ENCODE data around the gene LRCOL1.

The LRCOL1 gene

GRCh38 chr12:132588319-132588718 lies 22.1 kb downstream of the LRCOL1 start:
- no peaks in the 10 kb centered on the region for H3K36me3 ChIP-seq (ENCODE audit: control insufficient read depth in 2 of 2, insufficient read depth in 1 of 2, low read length in 2 of 2)
- H3K4me3 ChIP-seq (ENCODE audit: low read depth, low read length), result no peak overlapping the region
- no peaks in the 10 kb centered on the region for H3K4me1 ChIP-seq (ENCODE audit: control insufficient read depth, insufficient read depth, low read length)
- H3K27ac ChIP-seq (ENCODE audit: extremely low read depth, low read depth, low read length), result no peak overlapping the region
- no peak for TF ChIP-seq ZFP37 (tag by site-specific recombination; IDR thresholded peaks at IDR 0.05)
- TF ChIP-seq ZFP69B (tag by site-specific recombination; IDR thresholded peaks at IDR 0.05), result no peak
- TF ChIP-seq ZNF175 (tag by site-specific recombination; IDR thresholded peaks at IDR 0.05), result no peak
- no peak for TF ChIP-seq MYNN (tag by site-specific recombination; IDR thresholded peaks at IDR 0.05; ENCODE audit: borderline replicate concordance)
- TF ChIP-seq TSHZ1 (tag by site-specific recombination; IDR thresholded peaks at IDR 0.05; ENCODE audit: borderline replicate concordance), result no peak
- TF ChIP-seq OSR2 (tag by site-specific recombination; IDR thresholded peaks at IDR 0.05), result no peak
- TF ChIP-seq ZNF791 (tag by site-specific recombination; IDR thresholded peaks at IDR 0.05), result no peak
- TF ChIP-seq ZBTB20 (tag by site-specific recombination; IDR thresholded peaks at IDR 0.05), result no peak
- POLR2A ChIA-PET, result no interaction called here
- CTCF ChIA-PET, result no interaction called here
- no peaks in the 10 kb centered on the region for H3K9me3 ChIP-seq (ENCODE audit: control insufficient read depth, insufficient read depth, low read depth, low read length)

GRCh38 chr12:132587781-132588180 lies 22.6 kb downstream of the LRCOL1 start:
- ChIA-PET POLR2A (no interaction called here), CTCF (no interaction called here)
- no peaks in the 10 kb centered on the region for H3K4me1 ChIP-seq (ENCODE audit: control insufficient read depth, insufficient read depth, low read length)
- no peaks in the 10 kb centered on the region for H3K36me3 ChIP-seq (ENCODE audit: control insufficient read depth in 2 of 2, insufficient read depth in 1 of 2, low read length in 2 of 2)
- no peak overlapping the region for H3K4me3 ChIP-seq (ENCODE audit: low read depth, low read length)
- TF ChIP-seq KLF9 (tag by site-specific recombination; IDR thresholded peaks at IDR 0.05; ENCODE audit: low read depth) (no peak), GLIS1 (tag by site-specific recombination; IDR thresholded peaks at IDR 0.05) (peak; percentile 46; the same call in 1 of the 2 replicates)
- H3K9me3 ChIP-seq (ENCODE audit: control insufficient read depth, insufficient read depth, low read depth, low read length), result no peaks in the 10 kb centered on the region
- H3K27ac ChIP-seq (ENCODE audit: extremely low read depth, low read depth, low read length), result no peak overlapping the region

GRCh38 chr12:132586929-132587328 lies 23.5 kb downstream of the LRCOL1 start:
- CTCF ChIA-PET, result interaction anchor here (0.6 kb wide), 1 partner anchor 145 kb away, joined by 6 read pairs; no protein-coding TSS in a partner anchor

More at GRCh38 chr12:132586929-132587328, 23.5 kb downstream of the LRCOL1 start:
- Histone ChIP-seq H3K4me3 (ENCODE audit: low read depth, low read length) (no peak overlapping the region), H3K9me3 (ENCODE audit: control insufficient read depth, insufficient read depth, low read depth, low read length) (no peaks in the 10 kb centered on the region), H3K36me3 (ENCODE audit: control insufficient read depth in 2 of 2, insufficient read depth in 1 of 2, low read length in 2 of 2) (no peaks in the 10 kb centered on the region), H3K27ac (ENCODE audit: extremely low read depth, low read depth, low read length) (no peak overlapping the region), H3K4me1 (ENCODE audit: control insufficient read depth, insufficient read depth, low read length) (no peaks in the 10 kb centered on the region)
- no peak for TF ChIP-seq ZBTB1 (tag by site-specific recombination; IDR thresholded peaks at IDR 0.05)
- TF ChIP-seq ZNF837 (tag by site-specific recombination; IDR thresholded peaks at IDR 0.05), result no peak
- TF ChIP-seq MZF1 (tag by site-specific recombination; IDR thresholded peaks at IDR 0.05; ENCODE audit: borderline replicate concordance), result no peak
- no peak for TF ChIP-seq ZNF521 (tag by site-specific recombination; IDR thresholded peaks at IDR 0.05)
- no peak for TF ChIP-seq MEIS1 (CRISPR knock-in tag; IDR thresholded peaks at IDR 0.05; ENCODE audit: borderline replicate concordance)
- TF ChIP-seq ZNF223 (tag by site-specific recombination; IDR thresholded peaks at IDR 0.05), result no peak
- no peak for TF ChIP-seq ZBTB21 (tag by site-specific recombination; IDR thresholded peaks at IDR 0.05)
- no peak for TF ChIP-seq ZBTB11 (tag by site-specific recombination; conservative IDR thresholded peaks at IDR 0.05; ENCODE audit: low read depth)
- TF ChIP-seq ZNF473 (tag by site-specific recombination; IDR thresholded peaks at IDR 0.05), result no peak
- no peak for TF ChIP-seq ZNF155 (tag by site-specific recombination; IDR thresholded peaks at IDR 0.05)
- POLR2A ChIA-PET, result no interaction called here
